Measurements from ENCODE around the gene PCSK5. TPM values are rescaled to one million over a fixed set of nuclear protein-coding genes. Genes with fewer than 3 reads are reported as not detected.

PCSK5 gene
- total RNA-seq, 1 donor from 2014 or later = 1.5 TPM

DNA sequence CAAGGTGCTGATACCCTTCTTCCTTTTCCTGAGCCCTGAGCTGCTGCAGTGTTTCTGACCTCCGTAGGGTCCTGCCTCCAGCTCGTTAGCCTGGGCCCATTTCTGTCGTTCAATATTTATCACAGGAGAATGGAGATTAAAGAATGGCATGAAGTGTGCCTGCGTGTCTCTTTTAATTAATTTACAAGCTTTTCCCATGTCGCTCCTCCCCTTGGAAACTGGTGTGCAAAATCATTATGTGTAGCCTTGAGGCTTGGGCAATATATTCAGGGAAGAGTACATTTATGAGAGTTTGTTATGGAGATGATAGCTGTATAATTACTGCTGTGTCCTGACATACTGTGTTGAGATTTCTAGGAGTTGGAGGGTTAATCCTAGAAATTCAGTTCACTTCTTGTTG lies 99.7 kb downstream of the PCSK5 start:
- no peaks in the 10 kb centered on the region for H3K4me1 Mint-ChIP-seq (ENCODE audit: low read depth)
- no peak overlapping the region for H3K27ac Mint-ChIP-seq
- H3K4me3 Mint-ChIP-seq (ENCODE audit: low read depth) = no peak overlapping the region
- no peaks in the 10 kb centered on the region for H3K9me3 Mint-ChIP-seq
- H3K27me3 Mint-ChIP-seq (ENCODE audit: low read depth) = no peaks in the 10 kb centered on the region
- no peak for DNase-seq (ENCODE audit: low spot score)
- peaks cover 3% of the 10 kb centered on the region for H3K36me3 Mint-ChIP-seq (ENCODE audit: low read depth)
- intact Hi-C loops (cut with micrococcal nuclease) = no loop called here

DNA sequence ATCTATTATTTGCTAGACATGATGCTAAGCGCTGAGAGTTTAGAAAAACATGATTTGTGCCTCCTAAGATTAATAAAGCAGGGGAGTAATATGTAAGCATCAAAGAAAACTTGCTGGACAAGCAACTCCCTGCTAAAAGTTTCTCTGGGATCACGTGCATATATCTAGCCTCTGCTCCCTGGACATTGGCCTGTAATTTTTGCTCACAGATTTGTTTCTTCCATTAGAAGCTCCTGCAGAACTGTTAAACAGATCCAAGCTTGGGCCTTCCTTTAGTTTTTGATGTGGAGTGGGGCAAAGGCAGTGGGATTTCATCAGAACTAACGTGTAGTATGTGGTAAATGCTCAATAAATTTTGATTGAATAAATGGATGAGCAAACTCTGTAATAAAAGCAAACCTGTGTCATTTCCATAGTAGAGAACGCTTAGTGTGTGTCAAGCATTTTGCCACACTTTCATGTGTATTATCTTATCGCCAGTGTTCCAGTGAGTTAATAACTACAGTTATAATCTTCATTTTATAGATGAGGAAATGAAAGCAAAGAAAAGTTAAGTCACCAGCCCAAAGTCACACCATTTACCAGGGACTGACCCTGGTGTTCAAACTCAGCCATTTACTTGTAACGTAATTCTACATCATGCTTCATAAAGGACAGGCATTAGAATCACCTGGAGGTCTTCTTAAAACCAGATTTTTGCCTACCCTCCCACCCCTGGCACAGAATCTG lies 100.3 kb downstream of the PCSK5 start:
- Mint-ChIP-seq H3K9me3 (no peaks in the 10 kb centered on the region), H3K36me3 (ENCODE audit: low read depth) (peaks cover 3% of the 10 kb centered on the region), H3K27me3 (ENCODE audit: low read depth) (no peaks in the 10 kb centered on the region), H3K27ac (no peak overlapping the region), H3K4me3 (ENCODE audit: low read depth) (no peak overlapping the region), H3K4me1 (ENCODE audit: low read depth) (no peaks in the 10 kb centered on the region)
- intact Hi-C loops (cut with micrococcal nuclease) = no loop called here
- DNase-seq (ENCODE audit: low spot score) = no peak

DNA sequence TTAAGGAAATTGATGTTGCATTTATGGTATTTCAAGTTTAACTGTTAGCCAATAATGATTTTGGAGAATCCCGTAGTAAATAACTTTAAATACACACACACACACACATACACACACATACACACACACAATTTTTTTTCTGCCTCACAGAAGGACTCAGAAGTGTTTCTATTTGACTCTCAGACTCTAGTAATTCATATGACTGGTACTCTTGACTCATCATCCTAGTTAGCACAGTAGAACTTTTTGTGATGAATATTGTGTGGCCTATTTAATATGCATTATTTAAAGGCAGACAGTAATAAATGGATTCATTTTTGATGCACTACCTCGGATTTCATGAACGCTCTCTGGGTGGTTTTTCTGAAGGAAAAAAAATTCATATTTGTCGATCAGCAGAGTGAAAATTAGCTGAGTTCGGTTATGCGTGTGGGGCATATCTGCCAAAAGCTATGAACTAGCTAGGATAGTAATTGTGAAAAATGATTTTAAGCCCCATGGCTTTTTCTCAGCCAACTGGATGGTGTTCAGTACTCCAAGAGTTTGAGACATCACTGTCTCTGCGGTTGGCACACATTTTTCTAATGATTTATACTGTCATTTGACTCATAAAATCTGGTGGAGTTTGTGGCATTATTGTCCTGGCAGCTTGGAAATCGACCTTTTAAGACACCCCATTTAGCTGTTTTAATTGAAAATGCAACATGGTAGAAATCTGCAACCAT lies 102.2 kb downstream of the PCSK5 start:
- no peak for DNase-seq (ENCODE audit: low spot score)

DNA sequence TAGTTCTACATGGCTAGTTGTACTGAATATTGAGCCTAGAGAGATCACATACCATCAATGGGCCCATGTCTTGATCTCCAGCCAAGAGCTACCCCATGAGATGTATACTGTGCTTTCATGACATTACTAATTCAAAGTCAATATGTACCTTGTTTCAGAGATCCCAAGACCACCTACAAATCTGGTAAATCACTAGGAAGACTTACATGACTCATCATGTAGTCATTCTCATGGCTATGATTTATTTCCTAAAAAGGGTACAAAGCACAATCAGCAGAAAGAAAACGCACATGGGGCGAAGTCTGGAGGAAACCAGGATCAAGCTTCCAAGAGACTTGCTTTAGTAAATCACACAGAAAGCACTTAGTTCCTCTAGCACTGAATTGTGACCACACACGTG lies 103.0 kb downstream of the PCSK5 start:
- H3K36me3 Mint-ChIP-seq (ENCODE audit: low read depth) = peaks cover 3% of the 10 kb centered on the region
- H3K4me1 Mint-ChIP-seq (ENCODE audit: low read depth) = peaks cover 2% of the 10 kb centered on the region
- no peak overlapping the region for H3K27ac Mint-ChIP-seq
- H3K27me3 Mint-ChIP-seq (ENCODE audit: low read depth) = no peaks in the 10 kb centered on the region
- no peaks in the 10 kb centered on the region for H3K9me3 Mint-ChIP-seq
- DNase-seq (ENCODE audit: low spot score) = no peak
- H3K4me3 Mint-ChIP-seq (ENCODE audit: low read depth) = no peak overlapping the region
- intact Hi-C loops (cut with micrococcal nuclease) = no loop called here

More for the DNA sequence above, 102.2 kb downstream of the PCSK5 start:
- Mint-ChIP-seq H3K27me3 (ENCODE audit: low read depth) (no peaks in the 10 kb centered on the region), H3K4me1 (ENCODE audit: low read depth) (peaks cover 2% of the 10 kb centered on the region), H3K27ac (no peak overlapping the region), H3K4me3 (ENCODE audit: low read depth) (no peak overlapping the region), H3K9me3 (no peaks in the 10 kb centered on the region), H3K36me3 (ENCODE audit: low read depth) (peaks cover 3% of the 10 kb centered on the region)
- intact Hi-C loops (cut with micrococcal nuclease) = no loop called here

DNA sequence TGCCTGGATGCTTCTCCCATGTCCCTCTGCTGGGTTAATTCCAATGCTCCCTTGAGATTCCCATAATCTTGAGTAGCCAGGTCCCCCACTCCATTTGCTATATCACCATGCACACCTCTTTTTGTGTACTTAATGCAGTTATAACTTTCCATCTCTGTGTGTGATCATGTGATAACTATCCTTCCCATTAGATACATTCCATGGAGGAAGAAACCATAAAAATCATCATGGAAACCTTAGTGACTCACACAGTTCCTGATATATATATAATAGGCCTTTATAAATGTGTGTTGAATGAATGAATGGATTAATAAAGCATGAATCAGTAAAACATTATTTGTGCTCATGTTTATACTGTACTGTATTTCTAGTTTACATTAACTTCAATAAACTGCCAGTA lies 104.6 kb downstream of the PCSK5 start:
- Mint-ChIP-seq H3K27me3 (ENCODE audit: low read depth) (no peaks in the 10 kb centered on the region), H3K9me3 (no peaks in the 10 kb centered on the region), H3K36me3 (ENCODE audit: low read depth) (peaks cover 3% of the 10 kb centered on the region), H3K4me1 (ENCODE audit: low read depth) (peaks cover 2% of the 10 kb centered on the region), H3K27ac (no peak overlapping the region), H3K4me3 (ENCODE audit: low read depth) (no peak overlapping the region)
- intact Hi-C loops (cut with micrococcal nuclease) = no loop called here
- no peak for DNase-seq (ENCODE audit: low spot score)

DNA sequence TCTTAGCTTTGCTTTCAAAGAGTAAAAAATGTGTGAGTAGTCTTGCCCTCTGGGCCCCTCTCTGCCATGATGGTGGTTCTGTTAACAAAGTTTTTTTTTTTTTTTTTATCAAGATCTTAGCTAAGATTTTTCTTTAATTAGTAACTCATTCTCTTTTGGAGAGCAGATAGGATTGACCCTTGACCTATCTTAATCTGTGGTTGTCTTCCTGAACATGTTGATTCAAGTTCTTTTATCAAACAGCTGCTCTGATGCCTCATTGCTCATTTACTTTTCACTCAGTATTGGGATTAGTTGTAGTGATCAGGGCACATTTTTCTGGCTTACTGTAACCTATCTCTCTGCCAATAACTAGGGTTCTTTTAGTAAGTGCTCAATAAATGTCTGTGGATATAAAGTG lies 106.3 kb downstream of the PCSK5 start:
- intact Hi-C loops (cut with micrococcal nuclease) = no loop called here
- Mint-ChIP-seq H3K27ac (no peak overlapping the region), H3K9me3 (no peaks in the 10 kb centered on the region), H3K36me3 (ENCODE audit: low read depth) (peaks cover 3% of the 10 kb centered on the region), H3K27me3 (ENCODE audit: low read depth) (no peaks in the 10 kb centered on the region), H3K4me3 (ENCODE audit: low read depth) (no peak overlapping the region), H3K4me1 (ENCODE audit: low read depth) (peaks cover 2% of the 10 kb centered on the region)
- DNase-seq (ENCODE audit: low spot score) = no peak

DNA sequence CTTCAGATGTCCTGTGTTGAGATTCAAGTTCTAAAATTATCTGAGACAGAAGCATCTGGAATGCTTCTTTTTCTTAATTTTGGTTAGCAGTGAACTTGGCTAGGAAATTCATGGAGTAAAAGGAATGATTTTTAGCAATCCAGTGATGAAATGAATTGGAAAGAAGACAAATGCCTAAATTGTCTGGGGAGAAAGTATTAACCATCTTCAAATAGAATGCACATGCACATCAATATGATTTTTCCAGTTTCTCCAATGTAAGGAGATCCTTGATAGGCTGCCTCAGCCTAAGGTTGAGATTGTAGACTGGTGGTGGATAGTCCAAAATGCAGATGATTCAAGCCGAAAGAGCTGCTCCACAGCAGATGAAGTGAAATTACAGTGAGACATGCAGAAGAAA lies 106.7 kb downstream of the PCSK5 start:
- DNase-seq (ENCODE audit: low spot score) = no peak
- Mint-ChIP-seq H3K4me1 (ENCODE audit: low read depth) (peaks cover 2% of the 10 kb centered on the region), H3K9me3 (no peaks in the 10 kb centered on the region), H3K27ac (no peak overlapping the region), H3K4me3 (ENCODE audit: low read depth) (no peak overlapping the region), H3K27me3 (ENCODE audit: low read depth) (no peaks in the 10 kb centered on the region), H3K36me3 (ENCODE audit: low read depth) (peaks cover 3% of the 10 kb centered on the region)
- intact Hi-C loops (cut with micrococcal nuclease) = no loop called here

DNA sequence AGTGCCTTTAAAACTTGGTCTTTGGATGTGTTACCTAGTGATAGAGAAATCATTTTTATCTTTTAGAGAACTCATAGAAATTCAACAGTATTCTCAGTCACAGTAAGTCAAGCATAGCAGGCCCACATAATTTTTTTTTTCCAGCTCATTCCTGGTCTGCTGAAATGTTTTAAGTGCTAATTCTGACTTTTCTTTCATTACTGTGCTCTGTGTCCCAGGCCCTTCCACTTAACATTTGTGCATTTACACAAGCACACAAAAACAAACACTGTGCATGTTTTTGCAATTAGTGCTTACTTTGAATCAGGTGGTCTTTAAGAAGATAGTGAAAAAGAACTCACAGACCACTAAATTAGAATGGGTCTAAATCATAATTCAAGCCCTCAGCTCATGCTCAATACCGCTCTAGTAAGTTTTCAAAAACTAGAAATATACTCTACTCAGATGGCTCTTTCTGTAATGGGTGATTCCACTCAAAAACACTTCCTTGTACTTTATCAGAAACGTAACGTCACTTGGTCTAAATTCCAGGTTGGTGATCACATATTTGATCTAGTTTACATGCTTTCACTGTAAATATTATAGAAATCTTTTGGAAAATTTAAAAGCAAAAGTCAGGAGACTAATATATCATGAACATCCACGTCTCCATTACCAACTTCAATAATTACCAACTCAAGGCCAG lies 107.8 kb downstream of the PCSK5 start:
- no peak overlapping the region for H3K27ac Mint-ChIP-seq

DNA sequence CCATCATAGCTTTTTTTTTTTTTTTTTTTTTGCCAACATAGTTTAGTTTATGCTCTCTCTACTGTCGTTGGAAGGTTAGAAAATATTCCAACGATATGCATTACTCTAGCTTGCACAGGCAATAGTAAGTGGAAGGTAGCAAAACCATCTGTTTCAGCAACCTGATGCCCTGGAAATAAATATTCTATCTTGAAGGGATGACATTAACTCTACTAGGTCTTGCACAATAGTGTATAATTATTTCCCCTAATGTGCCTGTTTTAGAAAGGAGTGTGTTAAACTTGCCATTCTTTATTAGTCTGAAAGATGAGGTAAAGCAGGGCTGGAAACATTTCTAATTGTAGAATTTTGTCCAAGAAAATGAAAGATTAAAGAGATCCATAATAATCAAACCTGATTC lies 111.0 kb downstream of the PCSK5 start:
- H3K4me3 Mint-ChIP-seq (ENCODE audit: low read depth) = no peak overlapping the region

More for the DNA sequence above, 107.8 kb downstream of the PCSK5 start:
- H3K36me3 Mint-ChIP-seq (ENCODE audit: low read depth) = peaks cover 3% of the 10 kb centered on the region
- no peaks in the 10 kb centered on the region for H3K9me3 Mint-ChIP-seq
- DNase-seq (ENCODE audit: low spot score) = no peak
- intact Hi-C loops (cut with micrococcal nuclease) = no loop called here
- H3K4me3 Mint-ChIP-seq (ENCODE audit: low read depth) = no peak overlapping the region
- peaks cover 2% of the 10 kb centered on the region for H3K4me1 Mint-ChIP-seq (ENCODE audit: low read depth)
- peaks cover 3% of the 10 kb centered on the region for H3K27me3 Mint-ChIP-seq (ENCODE audit: low read depth)

DNA sequence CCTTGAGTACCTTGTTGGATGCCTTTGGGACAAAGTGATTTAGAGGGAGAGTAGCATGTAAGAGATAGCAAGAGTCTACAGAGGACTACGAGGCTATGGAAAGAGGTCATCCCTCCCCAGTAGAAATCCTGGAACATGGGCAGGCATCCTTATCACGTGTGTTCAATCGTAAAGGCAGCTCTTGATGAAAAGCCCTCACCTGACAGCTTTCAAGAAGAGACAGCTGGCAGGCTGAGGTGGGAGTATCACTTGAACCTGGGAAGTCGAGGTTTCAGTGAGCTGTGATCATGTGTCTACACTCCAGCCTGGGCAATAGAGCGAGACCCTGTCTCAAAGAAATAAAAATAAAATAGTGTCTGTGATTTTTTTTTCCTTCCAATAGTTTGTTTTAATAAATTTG lies 112.6 kb downstream of the PCSK5 start:
- Mint-ChIP-seq H3K9me3 (no peaks in the 10 kb centered on the region), H3K4me3 (ENCODE audit: low read depth) (no peak overlapping the region), H3K36me3 (ENCODE audit: low read depth) (no peaks in the 10 kb centered on the region), H3K27me3 (ENCODE audit: low read depth) (peaks cover 5% of the 10 kb centered on the region), H3K27ac (no peak overlapping the region), H3K4me1 (ENCODE audit: low read depth) (peaks cover 16% of the 10 kb centered on the region)
- intact Hi-C loops (cut with micrococcal nuclease) = no loop called here
- DNase-seq (ENCODE audit: low spot score) = no peak

More for the DNA sequence above, 111.0 kb downstream of the PCSK5 start:
- H3K4me1 Mint-ChIP-seq (ENCODE audit: low read depth) = peaks cover 16% of the 10 kb centered on the region
- no peaks in the 10 kb centered on the region for H3K36me3 Mint-ChIP-seq (ENCODE audit: low read depth)
- no peak for DNase-seq (ENCODE audit: low spot score)
- intact Hi-C loops (cut with micrococcal nuclease) = no loop called here
- no peak overlapping the region for H3K27ac Mint-ChIP-seq
- no peaks in the 10 kb centered on the region for H3K9me3 Mint-ChIP-seq
- peaks cover 3% of the 10 kb centered on the region for H3K27me3 Mint-ChIP-seq (ENCODE audit: low read depth)

DNA sequence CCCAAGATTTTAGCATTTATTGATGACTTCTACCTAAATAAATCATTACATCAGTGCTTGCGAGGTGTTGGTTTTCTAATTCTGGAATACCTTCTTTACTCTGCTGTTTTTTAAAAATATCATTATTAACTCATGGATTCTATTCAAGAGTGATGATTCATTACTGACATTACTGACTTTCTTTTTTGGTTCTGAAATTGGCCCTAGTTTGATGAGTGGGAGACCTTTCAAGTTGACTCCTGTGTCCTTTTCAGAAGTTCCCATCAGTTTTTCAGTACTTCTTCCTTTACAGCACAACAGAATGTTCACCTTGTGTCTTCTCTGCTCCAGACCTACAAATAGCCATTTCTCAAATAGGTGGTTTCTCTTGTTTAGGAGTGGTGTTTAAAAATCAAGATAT lies 114.1 kb downstream of the PCSK5 start:
- no peak for DNase-seq (ENCODE audit: low spot score)
- Mint-ChIP-seq H3K9me3 (no peaks in the 10 kb centered on the region), H3K36me3 (ENCODE audit: low read depth) (no peaks in the 10 kb centered on the region), H3K27me3 (ENCODE audit: low read depth) (peaks cover 7% of the 10 kb centered on the region), H3K4me1 (ENCODE audit: low read depth) (peaks cover 21% of the 10 kb centered on the region), H3K4me3 (ENCODE audit: low read depth) (no peak overlapping the region), H3K27ac (peak overlapping the region; percentile 40)
- intact Hi-C loops (cut with micrococcal nuclease) = loop anchor here (2.0 kb wide), 1 partner anchor 14 kb away; no protein-coding TSS in a partner anchor

DNA sequence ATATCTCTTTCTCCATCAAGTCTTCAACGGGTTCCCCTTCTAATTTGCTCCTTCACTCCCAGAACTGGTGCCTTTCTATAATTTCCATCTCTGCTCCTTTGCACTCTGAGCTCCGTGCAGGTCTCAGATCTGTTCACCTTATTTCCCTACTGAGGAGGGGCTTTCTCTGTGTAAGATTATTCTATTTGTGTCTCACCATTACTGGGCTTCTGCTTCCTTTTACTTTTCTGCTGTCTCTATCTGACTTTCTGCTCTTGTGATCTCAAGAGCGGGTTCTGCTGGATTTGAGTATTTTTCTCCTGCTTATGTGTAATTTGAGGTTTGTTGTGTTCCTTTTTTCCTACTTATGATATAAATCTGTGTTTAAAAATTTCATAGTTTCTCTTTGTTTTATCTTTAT lies 117.5 kb downstream of the PCSK5 start:
- no peak overlapping the region for H3K4me3 Mint-ChIP-seq (ENCODE audit: low read depth)
- H3K4me1 Mint-ChIP-seq (ENCODE audit: low read depth) = peaks cover 21% of the 10 kb centered on the region
- intact Hi-C loops (cut with micrococcal nuclease) = loop anchor here (5.0 kb wide), 1 partner anchor 116 kb away; the partner anchor contains the start of gene PCSK5

DNA sequence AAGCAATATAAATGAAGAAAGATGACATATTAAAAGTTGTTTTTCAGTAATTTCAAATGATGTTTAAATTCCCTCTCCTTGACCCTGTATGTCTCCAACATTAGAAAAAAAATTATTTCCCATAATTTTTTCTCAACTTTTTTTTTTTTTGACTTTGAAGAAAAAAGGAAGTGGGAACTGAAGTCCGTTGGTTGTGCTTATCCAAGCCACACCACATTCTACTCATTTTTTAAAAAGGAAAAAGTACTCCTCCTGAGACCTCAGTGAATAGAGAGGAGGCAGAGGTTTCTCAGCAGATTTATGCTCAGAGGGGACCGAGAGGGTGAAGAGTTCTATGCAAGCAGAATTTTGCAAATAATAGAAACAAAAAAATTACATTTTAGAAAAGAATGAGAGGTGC lies 123.3 kb downstream of the PCSK5 start:
- intact Hi-C loops (cut with micrococcal nuclease) = loop anchor here (10.0 kb wide), 1 partner anchor 291 kb away; no protein-coding TSS in a partner anchor
- Mint-ChIP-seq H3K4me3 (ENCODE audit: low read depth) (no peak overlapping the region), H3K27ac (no peak overlapping the region), H3K36me3 (ENCODE audit: low read depth) (no peaks in the 10 kb centered on the region), H3K27me3 (ENCODE audit: low read depth) (peaks cover 4% of the 10 kb centered on the region), H3K9me3 (no peaks in the 10 kb centered on the region), H3K4me1 (ENCODE audit: low read depth) (peaks cover 20% of the 10 kb centered on the region)
- no peak for DNase-seq (ENCODE audit: low spot score)

More for the DNA sequence above, 117.5 kb downstream of the PCSK5 start:
- no peaks in the 10 kb centered on the region for H3K9me3 Mint-ChIP-seq
- peaks cover 4% of the 10 kb centered on the region for H3K27me3 Mint-ChIP-seq (ENCODE audit: low read depth)
- H3K27ac Mint-ChIP-seq = no peak overlapping the region
- no peaks in the 10 kb centered on the region for H3K36me3 Mint-ChIP-seq (ENCODE audit: low read depth)
- DNase-seq (ENCODE audit: low spot score) = no peak

All from activated T-helper 2 cell treated with anti-CD3 and anti-CD28 coated beads, Interferon-gamma antibody, Interleukin-2, Interleukin-4, amounts not matched to agents 10 μg/mL and 5 μg/mL and 100 μg/mL, durations not matched to agents 14 hours and 24 hours and 36 hours (primary cell).